Pulmonary artery endothelial cell (primary cell): ENCODE data around the gene KBTBD6. TPM values are rescaled to one million over a fixed set of nuclear protein-coding genes. Genes with fewer than 3 reads are reported as not detected.
"Not testable (repeated sequence)": the region's sequence is repeated elsewhere in the genome, so short reads cannot be mapped to it uniquely, and the experiment has no call there.

Experiments
- DNase-seq: peaks from one replicate; pipeline ENCODE4 v3.0.0-alpha.2; 2011; ENCODE audit warnings: low read depth, low spot score
- total RNA-seq: library from RNA; depleted of rRNA; stranded (reverse); fragments of >200 nt; gene quantifications from 2 replicates; pipeline ENCODE4 v1.2.3, GENCODE V29; 2014

Gene KBTBD6, protein sequence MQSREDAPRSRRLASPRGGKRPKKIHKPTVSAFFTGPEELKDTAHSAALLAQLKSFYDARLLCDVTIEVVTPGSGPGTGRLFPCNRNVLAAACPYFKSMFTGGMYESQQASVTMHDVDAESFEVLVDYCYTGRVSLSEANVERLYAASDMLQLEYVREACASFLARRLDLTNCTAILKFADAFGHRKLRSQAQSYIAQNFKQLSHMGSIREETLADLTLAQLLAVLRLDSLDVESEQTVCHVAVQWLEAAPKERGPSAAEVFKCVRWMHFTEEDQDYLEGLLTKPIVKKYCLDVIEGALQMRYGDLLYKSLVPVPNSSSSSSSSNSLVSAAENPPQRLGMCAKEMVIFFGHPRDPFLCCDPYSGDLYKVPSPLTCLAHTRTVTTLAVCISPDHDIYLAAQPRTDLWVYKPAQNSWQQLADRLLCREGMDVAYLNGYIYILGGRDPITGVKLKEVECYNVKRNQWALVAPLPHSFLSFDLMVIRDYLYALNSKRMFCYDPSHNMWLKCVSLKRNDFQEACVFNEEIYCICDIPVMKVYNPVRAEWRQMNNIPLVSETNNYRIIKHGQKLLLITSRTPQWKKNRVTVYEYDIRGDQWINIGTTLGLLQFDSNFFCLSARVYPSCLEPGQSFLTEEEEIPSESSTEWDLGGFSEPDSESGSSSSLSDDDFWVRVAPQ
- total RNA-seq = 9.4 and 15.3 TPM in 2 replicates

- DNase-seq = peak; percentile 96
These were observed at the start of gene KBTBD6 for GRCh38 chr13:41132512-41133152. Gene KBTBD6 (minus strand): TSS chr13:41132802. CDS start chr13:41132511, 291 bp downstream.

DNA sequence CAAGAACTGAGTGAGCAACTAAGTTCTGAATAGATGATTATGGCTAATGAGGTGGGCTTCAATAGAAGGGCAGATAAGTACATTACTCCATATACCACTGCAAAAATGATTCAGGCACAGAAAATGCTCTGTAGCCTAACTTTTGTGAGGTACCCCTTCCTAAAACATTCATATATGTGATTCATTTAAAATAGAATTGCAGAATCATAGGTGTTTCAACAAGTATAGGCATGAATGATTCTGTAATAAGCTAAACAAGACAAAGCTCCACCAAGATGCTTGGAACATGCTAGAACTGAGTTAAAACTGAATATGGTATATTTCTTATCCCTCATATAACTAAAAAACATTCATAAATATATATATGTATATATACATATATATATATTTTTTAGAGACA is 49.6 kb upstream of the KBTBD6 start:
- no peak for DNase-seq

DNA sequence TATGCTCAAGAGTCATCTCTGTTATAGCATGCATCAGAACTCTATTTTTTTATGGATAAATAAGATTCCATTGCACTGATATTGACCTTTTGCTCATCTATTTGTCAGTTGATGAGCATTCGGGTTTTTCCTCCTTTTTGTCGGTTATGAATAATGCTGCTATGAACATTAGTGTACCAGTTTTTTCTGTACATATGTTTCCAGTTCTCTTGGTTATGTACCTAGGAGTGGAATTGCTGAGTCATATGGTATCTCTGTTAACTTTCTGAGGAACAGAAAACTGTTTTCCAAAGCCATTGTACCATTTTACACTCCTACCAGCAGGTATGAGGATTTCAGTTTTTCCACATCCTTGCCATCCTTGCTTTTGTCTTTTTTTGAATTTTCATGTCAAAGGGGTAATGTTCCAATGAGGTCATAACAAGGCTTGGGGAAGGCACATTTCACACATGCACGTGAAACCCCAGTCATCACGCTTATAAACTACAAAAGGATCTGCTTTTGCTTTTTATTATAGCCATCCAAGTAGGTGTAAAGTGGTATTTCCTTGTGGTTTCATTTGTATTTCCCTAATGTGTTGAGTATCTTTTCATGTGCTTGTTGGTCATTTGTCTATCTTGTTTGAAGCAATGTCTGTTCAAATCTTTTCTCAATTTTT is 47.1 kb upstream of the KBTBD6 start:
- DNase-seq = no peak

DNA sequence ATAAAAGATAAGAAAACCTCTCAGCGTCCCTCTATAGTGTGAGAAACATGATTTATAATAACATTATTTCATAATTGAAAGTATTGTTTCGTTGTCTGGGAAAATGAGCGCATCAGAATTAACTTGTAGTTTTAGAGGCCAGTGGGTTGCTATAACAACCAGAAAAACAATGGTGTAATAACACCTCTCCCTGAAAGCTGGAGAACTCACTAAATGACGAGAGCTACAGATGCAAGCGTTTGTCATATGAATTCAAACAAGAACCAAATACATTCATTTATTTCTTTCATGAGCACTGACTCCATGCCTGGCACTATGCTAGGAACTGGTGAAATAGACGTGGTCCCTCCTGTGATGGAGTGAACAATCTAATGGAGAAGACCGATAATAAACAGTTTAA is 45.4 kb upstream of the KBTBD6 start:
- DNase-seq = no peak

GRCh38 chr13:41177616-41178015 is 45.0 kb upstream of the KBTBD6 start:
- no peak for DNase-seq

DNA sequence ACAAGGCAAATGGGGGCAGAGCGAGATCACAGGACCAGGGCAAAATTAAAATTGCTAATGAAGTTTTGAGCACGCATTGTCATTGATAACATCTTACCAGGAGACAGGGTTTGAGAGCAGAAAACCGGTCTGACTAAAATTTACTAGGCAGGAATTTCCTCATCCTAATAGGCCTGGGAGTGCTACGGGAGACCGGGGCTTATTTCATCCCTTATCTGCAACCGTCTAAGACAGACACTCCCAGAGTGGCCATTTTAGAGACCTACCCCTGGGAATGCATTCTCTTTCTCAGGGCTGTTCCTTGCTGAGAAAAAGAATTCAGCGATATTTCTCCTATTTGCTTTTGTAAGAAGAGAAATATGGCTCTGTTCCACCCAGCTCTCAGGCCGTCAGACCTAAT is 43.0 kb upstream of the KBTBD6 start:
- DNase-seq = not testable (repeated sequence)

- DNase-seq = no peak
These were observed 29.5 kb upstream of the KBTBD6 start for GRCh38 chr13:41162151-41162550.

DNA sequence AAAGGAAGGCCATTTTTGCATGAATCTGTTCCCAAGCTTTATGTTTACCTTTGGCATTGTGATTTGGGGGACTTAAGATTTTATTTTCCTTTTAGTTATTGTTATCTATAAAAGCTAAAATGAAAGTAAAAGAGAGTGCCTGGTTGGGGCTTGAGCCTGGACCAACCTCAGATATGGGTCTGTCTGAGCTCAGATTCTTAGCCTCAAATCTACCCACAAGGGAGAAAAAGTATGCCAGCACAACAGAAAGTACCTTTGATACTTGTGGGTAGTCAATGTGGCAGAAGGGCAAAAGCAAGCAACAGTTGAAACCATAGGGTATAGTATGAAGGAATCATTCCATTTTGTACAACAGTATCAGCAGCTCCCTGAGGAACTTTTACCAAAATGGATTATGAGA is 26.6 kb upstream of the KBTBD6 start:
- no peak for DNase-seq

DNA sequence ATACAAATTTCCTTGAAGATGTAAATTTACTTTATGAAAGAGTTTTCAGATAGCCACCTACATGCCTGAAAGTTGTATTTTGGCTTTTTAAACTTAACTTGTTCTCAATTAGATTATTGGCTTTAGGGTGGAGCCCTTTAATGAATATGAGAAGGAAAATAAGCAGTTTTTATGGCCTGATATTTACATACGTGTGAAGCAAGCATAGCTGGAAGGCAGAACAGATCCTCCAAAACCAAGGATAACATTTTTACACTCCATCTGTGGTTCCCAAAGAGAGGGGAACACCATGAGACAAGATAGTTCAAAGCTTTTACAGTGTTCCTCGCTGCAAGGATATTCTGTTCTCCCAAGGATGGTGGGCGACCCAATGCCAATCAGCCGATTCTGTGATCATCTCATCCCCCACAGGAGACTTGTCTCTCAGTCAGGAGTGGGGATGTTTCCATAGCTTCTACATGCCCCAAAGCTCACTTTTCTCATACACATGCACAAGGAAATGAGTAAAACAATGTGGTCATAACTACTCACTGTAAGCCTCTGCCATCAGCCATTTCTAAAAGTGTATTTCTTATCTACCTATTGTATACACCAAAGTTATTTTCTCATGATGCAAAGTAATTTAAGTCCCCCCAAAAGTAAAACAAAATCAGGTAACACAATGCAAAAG is 24.6 kb upstream of the KBTBD6 start:
- DNase-seq = no peak

DNA sequence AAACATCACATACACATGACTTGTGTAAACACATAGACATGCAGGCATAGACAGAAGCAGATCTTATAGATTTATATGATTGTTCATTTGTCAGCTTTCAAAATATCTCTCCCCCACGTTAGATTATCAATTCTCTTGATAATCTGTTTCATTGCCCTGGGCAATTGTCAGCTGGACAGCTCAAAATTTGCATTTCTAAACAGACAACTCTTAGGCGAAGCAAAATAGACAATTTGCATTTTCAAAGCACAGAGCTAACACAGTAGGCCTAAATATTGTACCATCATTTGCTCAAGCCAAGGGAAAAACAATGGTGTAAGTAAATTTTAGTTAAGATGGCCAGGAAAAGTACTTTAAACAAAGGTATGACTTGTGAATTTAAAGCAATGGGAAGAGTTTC is 24.0 kb upstream of the KBTBD6 start:
- DNase-seq = no peak

GRCh38 chr13:41154042-41154441 is 21.4 kb upstream of the KBTBD6 start:
- no peak for DNase-seq

- DNase-seq = no peak
These were observed 19.4 kb upstream of the KBTBD6 start for GRCh38 chr13:41152005-41152404.

GRCh38 chr13:41150058-41150457 is 17.5 kb upstream of the KBTBD6 start:
- no peak for DNase-seq

DNA sequence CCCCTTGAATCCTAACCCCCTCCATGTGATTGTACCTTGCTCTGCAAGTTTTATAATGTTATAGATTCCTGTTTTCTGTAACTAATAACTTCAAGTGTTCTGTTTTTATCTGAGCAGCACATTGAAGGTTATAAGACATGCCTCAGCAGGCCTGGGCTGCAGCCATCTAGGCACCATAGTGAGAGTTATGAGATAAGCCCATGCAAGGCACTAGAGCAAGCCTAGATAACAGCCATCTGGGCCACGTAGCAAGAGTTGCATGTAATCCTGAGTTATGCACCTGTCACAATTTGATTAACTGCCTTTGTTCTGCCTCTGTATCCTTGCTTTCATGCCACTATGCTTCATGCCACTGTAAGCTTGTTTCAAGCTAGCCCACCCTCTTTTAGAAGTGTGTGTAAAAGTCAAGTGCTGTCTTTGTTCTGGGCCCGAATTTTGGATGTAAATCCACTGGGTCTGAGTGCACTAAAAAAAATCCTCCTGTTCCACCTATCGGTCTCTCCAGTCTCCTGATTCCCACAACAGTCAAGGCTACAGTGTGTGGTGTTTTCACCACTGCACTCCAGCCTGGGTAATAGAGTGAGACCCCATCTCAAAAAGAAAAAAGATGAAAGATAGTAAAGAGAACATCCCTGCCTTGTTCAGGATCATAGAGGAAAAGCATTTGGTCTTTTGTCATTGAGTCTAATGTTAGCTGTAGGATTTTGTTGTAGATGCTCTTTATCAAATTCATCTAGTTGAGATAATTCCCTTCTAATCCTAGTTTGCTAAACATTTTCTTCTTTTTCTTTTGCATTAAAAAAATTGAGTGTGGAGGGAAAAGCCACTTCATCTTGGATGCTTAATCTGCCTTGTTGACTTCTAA is 16.0 kb upstream of the KBTBD6 start:
- DNase-seq = no peak

- DNase-seq = no peak
These were observed 12.7 kb upstream of the KBTBD6 start for GRCh38 chr13:41145136-41145908.

DNA sequence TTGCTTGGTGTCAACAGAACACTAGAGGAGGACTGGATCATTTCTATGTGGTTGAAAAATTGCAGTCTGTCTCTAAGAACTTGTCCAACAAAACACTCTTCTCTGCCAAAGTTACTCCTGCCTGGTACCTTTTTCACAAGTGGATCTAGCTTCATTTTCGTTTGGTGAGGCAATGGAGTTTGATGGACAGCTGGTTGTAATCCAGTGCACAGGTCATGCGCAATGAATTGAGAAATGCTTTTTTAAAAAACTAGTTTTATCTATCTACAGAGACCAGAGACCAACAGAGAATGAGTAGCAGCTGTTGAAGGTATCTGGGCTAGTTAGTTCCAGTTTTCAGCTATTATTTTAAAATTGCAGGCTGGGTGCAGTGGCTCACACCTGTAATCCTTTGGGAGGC is 12.0 kb upstream of the KBTBD6 start:
- no peak for DNase-seq

- no peak for DNase-seq
These were observed 6.8 kb upstream of the KBTBD6 start for GRCh38 chr13:41139296-41139966.

- DNase-seq = no peak
These were observed 5.3 kb upstream of the KBTBD6 start for GRCh38 chr13:41137951-41138350.

GRCh38 chr13:41137241-41137640 is 4.6 kb upstream of the KBTBD6 start:
- DNase-seq = no peak
